ENCODE measurements around the gene TTLL9.
"Not testable (repeated sequence)": the region's sequence is repeated elsewhere in the genome, so short reads cannot be mapped to it uniquely, and the experiment has no call there.

The TTLL9 gene

DNA sequence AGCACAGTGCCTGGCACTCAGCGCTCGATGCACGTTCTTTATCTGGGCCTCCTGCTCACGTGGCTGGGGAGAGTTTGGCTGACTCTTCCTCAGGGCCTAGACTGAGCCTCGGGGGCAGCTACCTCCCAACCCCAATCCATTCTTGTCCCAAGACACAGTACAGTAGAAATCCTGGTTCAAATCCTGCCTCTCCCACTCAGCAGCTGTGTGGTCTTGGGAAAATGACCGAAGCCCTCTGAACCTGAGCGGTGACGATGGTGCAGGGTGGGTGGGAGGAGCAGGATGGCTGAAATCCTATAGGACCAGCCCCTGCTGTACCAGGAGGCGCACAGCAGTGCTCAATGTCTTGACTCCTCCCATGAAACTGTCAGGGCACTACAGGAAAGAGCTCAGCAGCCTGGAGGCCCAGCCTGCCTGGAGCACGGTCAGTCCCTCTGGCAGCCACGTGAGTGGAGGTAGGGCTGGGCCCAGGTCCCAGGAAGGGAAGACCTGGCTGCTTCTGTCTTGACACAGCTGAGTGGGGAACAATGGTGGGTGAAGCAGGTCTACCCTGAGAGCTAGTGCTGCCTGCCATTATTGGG, 49.9 kb downstream of the TTLL9 start:
- DNase-seq = no peak

GRCh38 chr20:31921480-31921879, 51.0 kb downstream of the TTLL9 start:
- not testable (repeated sequence) for DNase-seq

- DNase-seq = no peak
Measured at GRCh38 chr20:31922181-31922580, 51.7 kb downstream of the TTLL9 start.

GRCh38 chr20:31922588-31922987, 52.2 kb downstream of the TTLL9 start:
- no peak for DNase-seq

GRCh38 chr20:31923388-31924331, 53.2 kb downstream of the TTLL9 start:
- DNase-seq = no peak

DNA sequence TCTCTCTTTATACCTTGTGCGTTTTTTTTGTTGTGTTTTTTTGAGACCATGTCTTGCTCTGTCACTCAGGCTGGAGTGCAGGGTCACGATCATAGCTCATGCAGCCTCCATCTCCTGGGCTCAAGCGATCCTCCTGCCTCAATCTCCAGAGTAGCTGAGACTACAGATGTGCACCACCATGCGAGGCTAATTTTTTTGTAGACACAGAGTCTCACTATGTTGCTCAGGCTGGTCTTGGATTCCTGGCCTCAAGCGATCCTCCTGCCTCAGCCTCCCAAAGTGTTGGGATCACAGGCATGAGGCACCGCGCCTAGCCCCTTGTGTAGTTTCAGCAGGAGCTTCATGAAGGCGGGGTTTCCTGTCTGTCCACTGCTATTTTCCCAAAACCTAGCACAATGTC, 54.1 kb downstream of the TTLL9 start:
- DNase-seq = no peak

GRCh38 chr20:31925631-31926030, 55.2 kb downstream of the TTLL9 start:
- no peak for DNase-seq

DNA sequence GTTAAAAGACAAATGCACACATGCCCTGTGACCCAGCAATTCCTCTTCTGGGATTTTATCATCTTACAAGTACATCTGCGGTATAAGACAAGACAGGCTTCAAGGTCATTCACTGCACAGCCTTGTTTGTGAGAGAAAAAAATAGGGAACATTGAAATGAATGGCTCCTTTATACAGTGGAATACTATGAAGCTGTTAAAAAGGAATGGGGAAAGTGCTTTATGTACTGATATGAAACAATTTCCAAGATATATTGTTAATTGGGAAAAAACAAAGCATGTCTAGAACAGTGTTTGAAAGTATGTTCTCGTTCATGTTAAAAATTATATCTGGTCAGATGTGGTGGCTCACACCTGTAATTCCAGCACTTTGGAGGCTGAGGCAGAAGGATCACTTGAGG, 56.1 kb downstream of the TTLL9 start:
- no peak for DNase-seq

- DNase-seq = no peak
Measured at GRCh38 chr20:31927627-31928159, 57.3 kb downstream of the TTLL9 start.

DNA sequence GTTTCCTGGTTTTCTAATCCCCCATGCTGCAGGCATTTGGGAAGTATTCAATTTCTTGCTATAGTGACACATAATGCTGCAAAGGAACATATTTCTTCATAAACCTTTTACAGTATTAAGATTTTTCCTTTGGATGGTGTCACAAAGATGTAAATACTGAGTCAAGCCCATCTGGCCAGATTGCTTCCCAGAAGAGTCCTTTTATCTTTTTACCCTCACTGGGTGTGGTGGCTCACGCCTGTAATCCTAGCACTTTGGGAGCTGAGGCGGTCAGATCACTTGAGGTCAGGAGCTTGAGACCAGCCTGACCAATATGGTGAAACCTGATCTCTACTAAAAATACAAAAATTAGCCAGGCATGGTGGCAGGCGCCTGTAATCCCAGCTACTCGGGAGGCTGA, 59.2 kb downstream of the TTLL9 start:
- DNase-seq = not testable (repeated sequence)

- DNase-seq = no peak
Measured at GRCh38 chr20:31930779-31931178, 60.3 kb downstream of the TTLL9 start.

DNA sequence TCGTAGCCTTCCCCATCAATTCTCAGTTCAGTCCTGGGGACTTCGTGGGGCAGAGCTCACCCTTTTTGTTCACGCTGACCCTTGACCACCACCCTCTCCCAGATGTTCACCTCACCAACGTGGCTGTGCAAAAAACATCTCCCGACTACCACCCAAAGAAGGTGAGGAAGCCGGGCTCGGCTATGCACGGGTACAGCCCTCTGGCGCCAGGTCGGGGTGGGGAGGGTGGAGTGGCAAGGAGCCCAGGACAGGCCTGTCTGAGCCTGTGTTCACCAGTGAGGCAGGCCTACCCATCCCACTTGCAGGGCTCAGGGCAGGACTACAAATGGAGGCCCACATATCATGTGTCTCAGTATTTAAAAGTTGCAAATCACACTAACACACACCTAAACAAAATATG, 63.3 kb downstream of the TTLL9 start:
- DNase-seq = no peak

DNA sequence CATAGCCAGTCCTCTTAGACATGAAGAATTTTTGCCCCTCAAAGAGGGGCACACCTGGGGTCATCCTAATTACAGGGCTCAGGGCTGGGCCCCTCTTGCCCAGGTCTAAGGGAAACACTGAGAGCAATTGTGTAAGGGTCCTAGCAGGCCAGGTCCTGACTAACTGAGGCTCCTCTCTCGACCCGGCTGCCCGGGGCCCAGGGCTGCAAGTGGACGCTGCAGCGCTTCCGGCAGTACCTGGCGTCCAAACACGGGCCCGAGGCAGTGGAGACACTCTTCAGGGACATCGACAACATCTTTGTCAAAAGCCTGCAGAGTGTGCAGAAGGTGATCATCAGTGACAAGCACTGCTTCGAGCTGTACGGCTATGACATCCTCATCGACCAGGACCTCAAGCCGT, 64.1 kb downstream of the TTLL9 start:
- DNase-seq = no peak

GRCh38 chr20:31934968-31935764, 64.7 kb downstream of the TTLL9 start:
- no peak for DNase-seq

- no peak for DNase-seq
Measured at GRCh38 chr20:31936420-31936819, 66.0 kb downstream of the TTLL9 start.

GRCh38 chr20:31937820-31938219, 67.4 kb downstream of the TTLL9 start:
- DNase-seq = no peak

- DNase-seq = no peak
Measured at GRCh38 chr20:31939661-31940060, 69.2 kb downstream of the TTLL9 start.

- no peak for DNase-seq
Measured at GRCh38 chr20:31943052-31943471, 72.6 kb downstream of the TTLL9 start.

DNA sequence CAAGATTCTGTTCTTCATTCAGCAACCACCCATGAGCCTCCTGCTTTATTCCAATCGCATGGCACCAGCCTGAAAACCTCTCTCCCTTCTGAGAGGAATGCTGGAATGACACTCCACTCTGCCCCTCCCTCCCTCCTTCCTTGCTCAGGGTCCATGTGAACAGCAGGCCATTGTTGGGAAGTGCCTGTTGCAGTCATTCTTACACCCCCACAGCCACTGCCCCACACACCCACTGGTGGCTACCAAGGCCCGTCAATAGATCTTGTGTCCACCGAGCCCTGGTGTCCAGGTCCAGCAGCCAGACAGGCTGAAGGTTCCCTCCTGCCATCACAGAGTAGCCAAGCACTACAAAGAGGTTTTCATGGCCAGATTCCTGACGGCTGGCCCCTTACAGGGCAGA, 74.9 kb downstream of the TTLL9 start:
- DNase-seq = no peak

DNA sequence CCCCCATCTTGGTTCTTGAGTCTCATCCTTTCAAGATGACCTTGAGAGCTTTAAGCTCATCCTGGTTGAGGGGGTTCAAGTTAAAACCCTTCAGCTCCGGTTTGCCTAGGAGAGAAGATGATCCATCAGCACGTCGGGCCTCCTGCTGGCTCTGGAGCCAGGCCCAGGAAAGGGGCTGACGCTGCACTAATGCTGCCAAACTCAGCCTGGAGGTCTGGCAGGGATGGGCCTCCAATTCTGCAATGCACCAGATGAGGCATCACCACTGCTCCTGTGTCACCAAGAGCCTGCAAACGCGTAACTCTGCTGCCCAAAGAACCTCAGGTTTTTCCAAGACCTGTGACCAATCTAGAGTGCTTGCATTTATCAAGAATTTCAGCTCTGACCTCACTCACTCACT, 75.4 kb downstream of the TTLL9 start:
- DNase-seq = no peak

DNA sequence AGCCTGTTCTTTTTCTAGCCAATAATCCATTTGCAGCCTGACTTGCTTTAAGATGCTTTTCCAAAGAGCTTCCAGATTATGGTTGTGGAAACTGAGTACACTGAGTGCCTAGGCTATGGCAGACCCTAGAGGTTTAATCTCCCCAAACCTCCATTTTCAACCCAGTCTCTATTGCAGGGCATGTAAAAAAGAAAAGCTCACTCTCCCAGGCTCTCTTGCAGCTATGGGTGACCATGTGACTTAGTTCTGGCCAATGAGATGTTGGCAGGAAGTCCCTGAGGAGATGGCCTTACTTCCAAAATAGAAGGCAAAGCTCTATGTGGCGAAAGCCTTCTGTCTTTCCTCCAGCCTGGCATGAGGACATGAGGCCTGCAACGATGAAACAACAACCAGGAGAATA, 77.6 kb downstream of the TTLL9 start:
- DNase-seq = no peak

DNA sequence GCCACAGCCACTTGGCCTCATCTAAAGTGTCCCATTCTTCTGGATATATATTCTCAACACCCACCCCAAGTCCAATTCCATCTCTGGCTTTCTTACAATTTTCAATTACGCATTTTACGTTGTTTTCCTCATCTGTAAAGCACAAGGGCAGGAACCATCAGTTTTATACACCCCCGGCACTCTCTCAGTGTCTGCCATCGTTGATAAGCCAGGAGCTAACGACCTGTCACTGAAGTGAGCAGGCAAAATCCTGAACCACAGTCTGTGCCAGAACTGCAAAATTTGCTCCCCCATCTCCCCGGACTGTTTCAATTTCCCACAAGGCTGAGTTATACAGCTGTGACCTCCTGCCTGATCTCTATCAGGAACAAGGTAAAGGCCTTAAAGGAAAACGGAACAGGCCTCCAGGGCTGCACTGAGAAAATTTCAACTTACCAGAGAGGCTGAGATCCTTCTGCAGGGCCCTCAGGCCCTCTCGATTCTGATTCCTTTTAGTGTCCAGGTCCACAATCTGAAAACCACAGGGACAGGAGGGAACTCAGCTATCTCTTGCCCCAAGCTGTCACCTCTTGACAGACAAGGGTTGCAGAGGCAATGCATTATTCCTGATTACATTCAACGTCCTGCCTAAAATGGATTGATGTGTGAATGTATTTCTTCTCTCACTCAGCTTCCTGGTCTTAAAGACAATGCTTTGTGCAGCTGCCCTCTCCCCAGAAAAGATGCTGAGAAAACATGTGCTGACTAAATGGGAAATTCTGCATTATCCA, 79.6 kb downstream of the TTLL9 start:
- no peak for DNase-seq

- DNase-seq = no peak
Measured at GRCh38 chr20:31951203-31951529, 80.7 kb downstream of the TTLL9 start.
